ENCODE measurements around the gene B4GALNT2. TPM values are rescaled to one million over a fixed set of nuclear protein-coding genes. Genes with fewer than 3 reads are reported as not detected.

B4GALNT2 gene
- total RNA-seq, 1 donor from 2014 or later, result 0.98 TPM

DNA sequence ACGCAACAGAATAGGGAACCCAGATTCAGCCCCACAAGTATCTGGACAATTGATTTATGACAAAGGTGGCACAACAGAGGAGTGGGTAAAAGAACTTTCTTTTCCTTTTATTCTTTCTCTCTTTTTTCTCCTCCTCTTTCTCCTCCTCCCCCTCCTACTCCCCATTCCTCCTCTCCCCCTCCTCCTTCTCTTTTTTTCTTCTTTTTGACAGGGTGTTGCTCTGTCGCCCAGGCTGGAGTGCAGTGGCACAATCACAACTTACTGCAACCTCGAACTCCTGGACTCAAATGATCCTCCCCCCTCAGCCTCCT, 61.7 kb downstream of the B4GALNT2 start:
- Mint-ChIP-seq H3K36me3 (ENCODE audit: unreplicated experiment) (no peaks in the 10 kb centered on the region), H3K9me3 (ENCODE audit: unreplicated experiment) (peaks cover 21% of the 10 kb centered on the region), H3K27ac (ENCODE audit: unreplicated experiment) (no peak overlapping the region), H3K4me1 (ENCODE audit: low read depth, unreplicated experiment) (peaks cover 3% of the 10 kb centered on the region), H3K4me3 (ENCODE audit: unreplicated experiment) (peak overlapping the region; percentile 92), H3K27me3 (ENCODE audit: unreplicated experiment) (peaks cover 17% of the 10 kb centered on the region)
- DNase-seq, result no peak
- TF ChIP-seq, protein P1, sequence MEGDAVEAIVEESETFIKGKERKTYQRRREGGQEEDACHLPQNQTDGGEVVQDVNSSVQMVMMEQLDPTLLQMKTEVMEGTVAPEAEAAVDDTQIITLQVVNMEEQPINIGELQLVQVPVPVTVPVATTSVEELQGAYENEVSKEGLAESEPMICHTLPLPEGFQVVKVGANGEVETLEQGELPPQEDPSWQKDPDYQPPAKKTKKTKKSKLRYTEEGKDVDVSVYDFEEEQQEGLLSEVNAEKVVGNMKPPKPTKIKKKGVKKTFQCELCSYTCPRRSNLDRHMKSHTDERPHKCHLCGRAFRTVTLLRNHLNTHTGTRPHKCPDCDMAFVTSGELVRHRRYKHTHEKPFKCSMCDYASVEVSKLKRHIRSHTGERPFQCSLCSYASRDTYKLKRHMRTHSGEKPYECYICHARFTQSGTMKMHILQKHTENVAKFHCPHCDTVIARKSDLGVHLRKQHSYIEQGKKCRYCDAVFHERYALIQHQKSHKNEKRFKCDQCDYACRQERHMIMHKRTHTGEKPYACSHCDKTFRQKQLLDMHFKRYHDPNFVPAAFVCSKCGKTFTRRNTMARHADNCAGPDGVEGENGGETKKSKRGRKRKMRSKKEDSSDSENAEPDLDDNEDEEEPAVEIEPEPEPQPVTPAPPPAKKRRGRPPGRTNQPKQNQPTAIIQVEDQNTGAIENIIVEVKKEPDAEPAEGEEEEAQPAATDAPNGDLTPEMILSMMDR (IDR thresholded peaks at IDR 0.05; ENCODE audit: partially characterized antibody, unreplicated experiment), result no peak

DNA sequence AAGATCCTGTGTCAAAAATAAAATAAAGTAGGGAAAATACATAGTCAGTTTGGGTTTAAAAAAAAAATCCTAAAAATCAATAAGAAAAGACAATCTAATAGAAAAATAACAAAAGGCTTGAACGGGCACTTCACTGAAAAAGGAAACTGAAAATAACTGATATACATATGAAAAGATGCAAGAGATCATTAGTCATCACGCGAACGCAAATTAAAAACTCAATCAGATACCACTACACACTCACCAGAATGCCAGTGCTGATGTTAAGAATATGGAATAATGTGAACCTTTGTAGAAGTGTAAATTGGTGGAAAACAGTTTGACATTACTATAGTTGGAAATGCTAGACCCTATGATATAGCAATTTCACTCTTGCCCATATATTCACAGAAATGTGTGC, 63.2 kb downstream of the B4GALNT2 start:
- Mint-ChIP-seq H3K27me3 (ENCODE audit: unreplicated experiment) (peaks cover 21% of the 10 kb centered on the region), H3K4me3 (ENCODE audit: unreplicated experiment) (no peak overlapping the region), H3K36me3 (ENCODE audit: unreplicated experiment) (no peaks in the 10 kb centered on the region), H3K27ac (ENCODE audit: unreplicated experiment) (no peak overlapping the region), H3K4me1 (ENCODE audit: low read depth, unreplicated experiment) (peaks cover 3% of the 10 kb centered on the region), H3K9me3 (ENCODE audit: unreplicated experiment) (peaks cover 23% of the 10 kb centered on the region)
- TF ChIP-seq, protein P1 (IDR thresholded peaks at IDR 0.05; ENCODE audit: partially characterized antibody, unreplicated experiment), result no peak
- DNase-seq, result no peak

DNA sequence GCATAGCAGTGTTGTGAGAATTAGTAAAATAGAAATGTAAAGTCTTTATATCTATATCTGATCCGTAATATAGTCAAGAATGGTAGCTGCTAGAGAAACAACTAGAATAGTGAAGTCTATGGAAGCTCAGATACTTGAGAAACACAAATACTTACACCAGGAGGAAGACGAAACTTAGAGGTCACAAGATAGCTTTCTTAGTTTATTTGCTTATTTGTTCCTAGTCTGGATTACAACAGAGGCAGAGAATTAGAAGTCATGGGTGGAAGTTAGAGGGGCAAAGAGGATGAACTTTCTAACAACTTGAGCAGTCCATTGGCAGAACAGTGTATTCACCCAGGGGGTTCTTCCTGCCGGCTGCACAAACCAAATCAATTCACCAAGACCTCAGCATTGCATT, 64.0 kb downstream of the B4GALNT2 start:
- H3K9me3 Mint-ChIP-seq (ENCODE audit: unreplicated experiment), result peaks cover 21% of the 10 kb centered on the region
- TF ChIP-seq, protein P1 (IDR thresholded peaks at IDR 0.05; ENCODE audit: partially characterized antibody, unreplicated experiment), result no peak
- no peaks in the 10 kb centered on the region for H3K36me3 Mint-ChIP-seq (ENCODE audit: unreplicated experiment)
- H3K27me3 Mint-ChIP-seq (ENCODE audit: unreplicated experiment), result peaks cover 21% of the 10 kb centered on the region
- no peak for DNase-seq
- H3K4me3 Mint-ChIP-seq (ENCODE audit: unreplicated experiment), result no peak overlapping the region
- peaks cover 2% of the 10 kb centered on the region for H3K4me1 Mint-ChIP-seq (ENCODE audit: low read depth, unreplicated experiment)
- no peak overlapping the region for H3K27ac Mint-ChIP-seq (ENCODE audit: unreplicated experiment)

DNA sequence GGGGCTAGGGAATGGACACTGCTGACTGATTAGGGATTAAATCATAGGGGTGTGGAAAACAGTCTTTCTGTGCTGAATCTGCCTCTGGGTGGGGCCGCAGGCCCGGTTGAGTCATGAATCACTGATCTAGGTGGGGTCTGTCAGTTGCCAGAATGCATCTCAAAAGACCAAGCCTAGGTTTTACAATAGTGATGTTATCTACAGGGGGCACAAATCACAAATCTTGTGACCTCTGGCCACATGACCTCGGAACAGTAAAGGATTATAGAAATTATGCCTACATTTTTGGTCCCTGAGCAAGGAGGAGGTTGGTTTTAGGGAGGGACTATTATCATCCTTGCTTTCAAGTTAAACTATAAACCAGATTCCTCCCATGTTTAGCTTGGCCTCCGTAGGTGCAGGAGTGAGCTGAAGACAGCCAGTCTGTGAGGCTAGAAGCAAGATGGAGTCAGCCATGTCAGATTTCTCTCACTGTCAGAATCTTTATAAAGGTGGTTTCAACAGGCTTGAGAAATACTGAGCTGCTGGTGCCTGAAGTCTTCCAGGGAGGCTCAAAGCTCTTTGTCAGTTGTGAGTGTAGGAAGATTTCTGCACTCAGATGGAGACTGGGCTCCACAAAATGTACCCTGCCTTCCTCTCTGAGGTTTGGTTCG, 64.9 kb downstream of the B4GALNT2 start:
- no peaks in the 10 kb centered on the region for H3K4me1 Mint-ChIP-seq (ENCODE audit: low read depth, unreplicated experiment)
- H3K27me3 Mint-ChIP-seq (ENCODE audit: unreplicated experiment), result peaks cover 13% of the 10 kb centered on the region
- H3K27ac Mint-ChIP-seq (ENCODE audit: unreplicated experiment), result no peak overlapping the region
- no peaks in the 10 kb centered on the region for H3K36me3 Mint-ChIP-seq (ENCODE audit: unreplicated experiment)
- H3K4me3 Mint-ChIP-seq (ENCODE audit: unreplicated experiment), result no peak overlapping the region
- DNase-seq, result no peak
- TF ChIP-seq, protein P1 (IDR thresholded peaks at IDR 0.05; ENCODE audit: partially characterized antibody, unreplicated experiment), result no peak
- peaks cover 12% of the 10 kb centered on the region for H3K9me3 Mint-ChIP-seq (ENCODE audit: unreplicated experiment)

DNA sequence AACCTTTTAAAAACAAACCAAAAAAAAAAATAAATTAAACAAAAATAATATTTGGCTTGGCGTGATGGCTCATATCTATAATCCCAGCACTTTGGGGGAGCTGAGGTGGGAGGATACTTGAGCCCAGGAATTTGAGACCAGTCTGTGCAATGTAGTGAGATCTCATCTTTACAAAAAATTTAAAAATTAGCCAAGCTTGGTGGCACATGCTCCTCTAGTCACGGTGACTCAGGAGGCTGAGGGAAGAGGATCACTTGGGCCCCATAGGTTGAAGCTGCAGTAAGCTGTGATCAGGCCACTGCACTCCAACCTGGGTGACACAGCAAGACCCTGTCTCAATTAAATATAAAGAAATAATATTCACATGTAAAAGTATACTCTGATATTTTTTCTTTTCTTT, 65.6 kb downstream of the B4GALNT2 start:
- Mint-ChIP-seq H3K27ac (ENCODE audit: unreplicated experiment) (no peak overlapping the region), H3K4me1 (ENCODE audit: low read depth, unreplicated experiment) (no peaks in the 10 kb centered on the region), H3K4me3 (ENCODE audit: unreplicated experiment) (no peak overlapping the region), H3K9me3 (ENCODE audit: unreplicated experiment) (peaks cover 5% of the 10 kb centered on the region), H3K27me3 (ENCODE audit: unreplicated experiment) (peaks cover 9% of the 10 kb centered on the region), H3K36me3 (ENCODE audit: unreplicated experiment) (no peaks in the 10 kb centered on the region)
- TF ChIP-seq, protein P1 (IDR thresholded peaks at IDR 0.05; ENCODE audit: partially characterized antibody, unreplicated experiment), result no peak
- no peak for DNase-seq

All from glutamatergic neuron (in vitro differentiated cells).